GM21390 (cell line): Measurements from ENCODE around the gene ZNF808.
"Not testable (repeated sequence)": the region's sequence is repeated elsewhere in the genome, so short reads cannot be mapped to it uniquely, and the experiment has no call there.

ENCODE experiments used
- ATAC-seq: cut with Tn5 transposase; IDR thresholded peaks from one replicate; pipeline ENCODE4 v1.9.1; 2021; ENCODE audit not compliant: unreplicated experiment

Gene ZNF808

DNA sequence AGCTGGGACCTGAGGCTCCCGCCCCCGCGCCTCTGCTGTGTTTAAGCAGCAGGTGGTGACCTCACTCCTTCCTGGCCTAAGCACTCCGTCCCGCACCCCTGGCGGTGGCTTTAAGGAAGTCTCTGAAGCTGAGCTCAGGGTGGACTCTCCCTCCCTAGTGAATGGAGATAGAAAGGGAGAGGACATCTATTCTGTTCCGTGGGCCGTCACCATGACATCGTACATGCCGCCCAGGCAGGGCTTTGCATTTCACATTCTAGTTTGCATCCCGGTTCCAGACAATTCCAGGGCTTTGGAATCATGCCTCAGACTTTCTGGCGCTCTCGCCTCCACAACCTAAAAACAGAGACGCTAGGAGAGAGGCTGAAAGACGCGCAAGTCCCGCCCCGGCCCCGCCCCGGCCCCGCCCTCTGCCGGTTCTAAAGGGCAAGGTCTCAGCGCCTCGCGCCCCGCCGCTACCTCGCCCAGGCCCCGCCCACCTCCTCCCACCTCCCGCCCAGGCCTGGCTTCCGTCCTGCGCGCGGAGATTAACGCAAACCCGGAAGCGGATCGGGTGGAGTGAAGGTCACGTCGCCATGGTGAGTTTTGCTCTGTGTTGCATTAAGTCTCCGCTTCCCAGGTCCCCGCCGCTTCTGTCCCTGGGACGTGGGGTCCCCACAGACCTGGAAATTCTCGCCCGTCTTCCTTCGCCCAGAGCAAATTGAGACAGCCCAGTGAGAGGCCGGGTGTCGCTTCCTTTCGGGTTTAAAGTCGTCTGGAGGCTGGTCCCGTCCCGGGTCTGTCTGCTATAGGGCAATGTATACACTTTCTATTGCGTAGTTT, at the start of gene ZNF808:
Gene ZNF808, plus strand, starts transcription at position 535 of the 822 bp plus-strand sequence. CDS start 15,617 bp downstream, outside the sequence.
- ATAC-seq, result peak; percentile 84

DNA sequence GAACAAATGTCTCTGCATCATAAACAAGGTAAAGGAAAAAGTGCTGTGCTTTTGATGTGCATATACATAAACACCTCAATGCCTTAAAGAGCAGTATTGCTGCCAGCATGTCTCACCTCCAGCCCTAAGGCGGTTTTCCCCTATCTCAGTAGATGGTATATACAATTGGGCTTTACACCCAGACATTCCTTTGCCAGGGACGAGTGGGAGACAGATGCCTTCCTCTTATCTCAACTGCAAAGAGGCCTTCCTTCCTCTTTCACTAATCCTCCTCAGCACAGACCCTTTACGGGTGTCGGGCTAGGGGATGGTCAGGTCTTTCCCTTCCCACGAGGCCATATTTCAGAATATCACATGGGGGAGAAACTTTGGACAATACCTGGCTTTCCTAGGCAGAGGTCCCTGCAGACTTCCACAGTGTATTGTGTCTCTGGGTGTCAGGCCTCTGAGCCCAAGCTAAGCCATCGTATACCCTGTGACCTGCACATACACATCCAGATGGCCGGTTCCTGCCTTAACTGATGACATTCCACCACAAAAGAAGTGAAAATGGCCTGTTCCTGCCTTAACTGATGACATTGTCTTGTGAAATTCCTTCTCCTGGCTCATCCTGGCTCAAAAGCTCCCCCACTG, 43.2 kb upstream of the ZNF808 start:
- ATAC-seq, result not testable (repeated sequence)

DNA sequence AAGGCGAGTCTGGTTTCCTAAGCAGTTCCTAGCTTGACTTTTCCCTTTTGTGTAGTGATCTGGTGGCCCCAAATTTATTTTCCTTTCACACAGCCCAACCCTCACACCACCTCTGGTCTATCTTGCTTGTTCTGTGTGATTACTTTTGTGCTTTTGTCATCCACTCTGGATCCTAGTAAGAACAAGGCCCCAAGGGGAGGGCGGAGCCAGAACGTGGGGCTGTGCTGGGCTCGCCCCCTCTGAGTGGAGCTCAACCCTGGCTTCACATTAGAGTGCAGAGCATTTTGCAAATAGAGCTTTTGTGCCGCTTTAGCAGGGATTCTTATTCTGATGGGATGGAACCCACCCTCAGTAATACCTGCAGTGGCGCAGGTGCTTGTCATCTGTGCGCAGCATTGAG, 42.4 kb upstream of the ZNF808 start:
- not testable (repeated sequence) for ATAC-seq

- not testable (repeated sequence) for ATAC-seq
Observed at GRCh38 chr19:52485561-52486240, 41.8 kb upstream of the ZNF808 start.

GRCh38 chr19:52492201-52492993, 35.1 kb upstream of the ZNF808 start:
- ATAC-seq, result no peak

DNA sequence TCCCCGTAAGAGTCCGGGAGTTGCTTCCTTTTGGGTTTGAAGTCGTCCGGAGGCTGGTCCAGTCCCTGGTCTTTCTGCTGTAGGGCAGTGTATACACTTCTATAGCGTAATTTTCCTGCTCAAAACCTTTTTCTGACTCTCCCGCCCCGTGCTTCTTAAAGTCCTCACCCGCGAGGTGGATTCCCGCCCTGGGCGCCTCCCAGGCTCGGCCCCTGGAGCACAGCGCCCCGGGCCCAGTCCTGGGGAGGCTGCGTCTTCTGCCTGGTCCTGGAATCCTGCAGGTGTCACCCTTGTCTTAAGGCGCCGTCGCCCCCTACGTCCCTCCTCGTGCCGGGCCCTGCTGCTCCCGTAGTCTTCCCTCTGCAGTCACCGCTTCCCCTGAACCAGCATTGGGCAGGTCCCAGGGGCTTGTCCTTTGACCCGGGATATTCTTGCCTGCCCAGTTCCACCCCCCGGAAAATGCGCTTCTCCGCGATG, 34.4 kb upstream of the ZNF808 start:
- ATAC-seq, result no peak

- no peak for ATAC-seq
Observed at GRCh38 chr19:52494518-52494917, 33.0 kb upstream of the ZNF808 start.

DNA sequence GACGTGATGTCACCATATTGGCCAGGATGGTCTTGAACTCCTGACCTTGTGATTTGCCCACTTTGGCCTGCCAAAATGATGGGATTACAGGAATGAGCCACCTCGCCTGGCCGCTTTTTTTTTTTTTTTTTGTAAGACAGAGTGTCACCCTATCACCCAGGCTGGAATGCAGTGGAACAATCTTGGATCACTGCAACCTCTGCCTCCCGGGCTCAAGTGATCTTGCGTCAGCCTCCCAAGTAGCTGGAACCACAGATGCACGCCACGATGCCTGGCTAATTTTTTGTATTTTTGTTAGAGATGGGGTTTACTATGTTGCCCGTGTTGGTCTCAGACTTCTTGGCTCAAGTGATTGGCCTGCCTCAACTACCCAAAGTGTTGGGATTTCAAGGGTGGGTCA, 28.9 kb upstream of the ZNF808 start:
- ATAC-seq, result no peak

DNA sequence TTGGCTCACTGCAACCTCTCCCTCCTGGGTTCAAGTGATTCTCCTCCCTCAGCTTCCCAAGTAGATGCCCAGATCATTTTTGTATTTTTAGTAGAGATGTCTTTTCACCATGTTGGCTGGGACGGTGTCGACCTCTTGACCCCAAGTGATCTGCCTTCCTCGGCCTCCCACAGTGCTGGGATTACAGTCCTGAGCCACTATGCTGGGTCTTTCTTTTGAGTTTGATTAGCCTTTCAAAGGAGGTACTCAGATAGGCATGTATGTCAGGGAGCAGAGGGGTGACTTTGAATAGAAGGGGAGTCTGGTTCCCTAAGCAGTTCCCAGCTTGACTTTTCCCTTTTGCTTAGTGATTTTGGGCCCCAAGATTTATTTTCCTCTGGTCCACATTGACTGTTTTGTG, 27.0 kb upstream of the ZNF808 start:
- not testable (repeated sequence) for ATAC-seq

- not testable (repeated sequence) for ATAC-seq
Observed at GRCh38 chr19:52500991-52501390, 26.5 kb upstream of the ZNF808 start.

- no peak for ATAC-seq
Observed at GRCh38 chr19:52507266-52507665, 20.2 kb upstream of the ZNF808 start.

DNA sequence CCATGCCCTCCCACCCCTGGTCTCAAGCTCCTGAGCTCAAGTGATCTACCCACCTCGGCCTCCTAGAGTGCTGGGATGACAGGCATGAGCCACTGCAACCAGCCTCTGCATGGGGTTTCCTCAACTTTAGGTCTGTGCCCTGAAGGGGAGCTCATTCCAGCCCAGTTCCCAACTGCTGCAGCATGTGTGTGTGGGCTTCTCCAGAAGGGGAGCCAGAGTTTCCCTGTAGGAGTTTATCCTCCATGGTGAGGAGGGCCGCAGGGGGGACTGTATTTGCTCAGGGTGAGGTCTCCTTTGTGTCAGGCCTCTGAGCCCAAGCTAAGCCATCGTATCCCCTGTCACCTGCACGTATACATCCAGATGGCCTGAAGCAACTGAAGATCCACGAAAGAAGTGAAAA, 11.3 kb upstream of the ZNF808 start:
- ATAC-seq, result no peak

DNA sequence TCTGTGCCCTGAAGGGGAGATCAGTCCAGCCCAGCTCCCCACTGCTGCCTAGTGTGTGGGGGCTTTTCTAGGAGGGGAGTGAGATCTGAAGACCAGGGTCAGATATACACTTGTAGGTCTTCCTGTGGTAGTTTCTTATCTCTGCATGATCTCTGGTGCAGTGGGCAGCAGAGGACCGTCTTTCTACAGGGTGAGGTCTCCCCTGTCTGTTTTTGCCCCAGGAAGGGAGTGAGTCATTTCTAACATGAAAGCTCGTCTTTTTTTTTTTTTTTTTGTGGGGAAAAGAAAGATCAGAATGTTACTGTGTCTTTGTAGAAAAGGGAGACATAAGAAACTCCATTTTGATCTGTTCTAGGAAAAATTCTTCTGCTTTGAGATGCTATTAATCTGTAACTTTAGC, 8.8 kb upstream of the ZNF808 start:
- ATAC-seq, result no peak

GRCh38 chr19:52519175-52519574, 8.3 kb upstream of the ZNF808 start:
- not testable (repeated sequence) for ATAC-seq

DNA sequence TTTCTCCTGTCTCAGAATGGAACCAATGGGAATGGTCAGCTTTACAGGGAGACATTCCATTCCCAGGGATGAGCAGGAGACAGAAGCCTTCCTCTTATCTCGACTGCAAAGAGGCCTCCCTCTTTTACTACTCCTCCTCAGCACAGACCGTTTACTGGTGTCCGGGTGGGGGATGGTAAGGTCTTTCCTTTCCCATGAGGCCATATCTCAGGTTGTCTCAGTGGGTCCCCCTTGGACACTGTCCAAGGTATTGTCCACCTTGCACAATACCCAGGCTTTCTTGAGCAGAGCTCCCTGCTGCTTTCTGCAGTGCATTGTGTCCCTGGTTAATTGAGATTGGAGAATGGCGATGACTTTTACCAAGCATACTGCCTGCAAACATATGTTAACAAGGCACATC, 7.5 kb upstream of the ZNF808 start:
- no peak for ATAC-seq

GRCh38 chr19:52522551-52522950, 4.9 kb upstream of the ZNF808 start:
- ATAC-seq, result no peak

DNA sequence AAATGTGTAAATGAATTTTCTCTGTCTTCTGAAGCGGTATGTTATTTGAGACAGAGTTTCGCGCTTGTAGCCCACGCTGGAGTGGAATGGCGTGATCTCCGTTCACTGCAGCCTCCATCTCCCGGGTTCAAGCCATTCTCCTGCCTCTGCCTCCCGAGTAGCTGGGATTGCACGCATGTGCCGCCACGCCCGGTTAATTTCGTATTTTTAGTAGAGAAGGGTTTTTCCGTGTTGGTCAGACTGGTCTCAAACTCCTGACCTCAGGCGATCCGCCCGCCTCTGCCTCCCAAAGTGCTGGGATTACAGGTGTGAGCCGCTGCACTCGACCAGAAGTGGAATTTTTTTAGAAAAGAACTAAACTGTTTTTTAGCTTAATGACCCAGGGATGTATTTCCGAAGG, 3.4 kb upstream of the ZNF808 start:
- no peak for ATAC-seq

- ATAC-seq, result no peak
Observed at GRCh38 chr19:52527956-52528351, 486 bp downstream of the ZNF808 start.

- ATAC-seq, result no peak
Observed at GRCh38 chr19:52532480-52532879, 5.0 kb downstream of the ZNF808 start.

GRCh38 chr19:52533901-52534300, 6.4 kb downstream of the ZNF808 start:
- ATAC-seq, result no peak

DNA sequence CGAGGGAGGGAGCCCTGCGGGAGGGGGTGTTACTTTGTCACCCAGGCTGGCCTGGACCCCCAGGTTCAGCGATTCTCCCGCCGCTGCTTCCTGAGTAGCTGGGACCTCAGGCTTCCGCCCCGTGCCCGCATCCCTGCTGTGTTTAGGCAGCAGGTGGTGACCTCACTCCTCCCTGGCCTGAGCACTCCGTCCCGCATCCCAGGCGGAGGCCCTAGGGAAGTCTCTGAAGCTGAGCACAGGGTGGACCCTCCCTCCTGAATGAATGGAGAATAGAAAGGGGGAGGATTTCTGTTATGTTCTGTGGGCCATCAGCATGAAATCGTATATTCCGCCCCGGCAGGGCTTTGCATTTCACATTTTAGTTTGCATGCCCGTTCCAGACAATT, 7.9 kb downstream of the ZNF808 start:
- peak; percentile 6 for ATAC-seq
